Measurements from ENCODE around the gene SPINT2. TPM values are rescaled to one million over a fixed set of nuclear protein-coding genes. Genes with fewer than 3 reads are reported as not detected.
"Not testable (repeated sequence)": the region's sequence is repeated elsewhere in the genome, so short reads cannot be mapped to it uniquely, and the experiment has no call there.

SPINT2 gene
- total RNA-seq, 1 experiment from 2014 or later: 1,023 TPM

DNA sequence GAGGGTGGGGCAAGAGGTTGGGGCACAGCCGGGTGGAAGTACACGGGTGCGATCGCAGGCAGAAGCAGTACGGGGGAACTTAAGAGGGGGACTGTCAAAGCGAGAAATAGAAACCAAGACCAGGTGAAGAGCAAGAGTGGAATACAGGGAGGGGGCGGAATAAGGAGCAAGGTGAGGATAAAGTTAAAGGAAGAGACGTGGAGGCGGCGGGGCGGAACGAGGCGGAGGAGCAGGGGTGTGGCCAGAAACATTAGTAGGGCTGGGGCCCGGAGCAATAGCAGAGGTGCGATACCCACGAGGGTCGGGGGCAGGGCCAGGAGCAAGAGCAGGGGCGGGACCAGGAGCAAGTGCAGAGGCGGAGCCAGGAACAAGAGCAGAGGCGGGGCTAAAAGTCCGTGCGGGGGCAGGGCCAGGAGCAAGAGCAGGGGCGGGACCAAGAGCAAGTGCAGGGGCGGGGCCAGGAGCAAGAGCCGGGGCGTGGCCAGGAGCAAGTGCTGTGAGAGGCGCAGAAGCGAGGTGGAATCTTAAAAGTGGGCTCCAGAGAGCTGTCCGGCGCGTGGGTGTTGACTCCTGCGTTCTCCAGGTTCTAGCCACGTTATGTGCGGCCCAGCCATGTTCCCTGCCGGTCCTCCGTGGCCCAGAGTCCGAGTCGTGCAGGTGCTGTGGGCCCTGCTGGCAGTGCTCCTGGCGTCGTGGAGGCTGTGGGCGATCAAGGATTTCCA lies 72.4 kb downstream of the SPINT2 start:
- H3K36me3 Mint-ChIP-seq (ENCODE audit: insufficient read depth, unreplicated experiment): peaks cover 21% of the 10 kb centered on the region
- intact Hi-C loops (cut with micrococcal nuclease; ENCODE audit: unreplicated experiment): no loop called here
- BruUV-seq (replicated peaks): no TSS peak

DNA sequence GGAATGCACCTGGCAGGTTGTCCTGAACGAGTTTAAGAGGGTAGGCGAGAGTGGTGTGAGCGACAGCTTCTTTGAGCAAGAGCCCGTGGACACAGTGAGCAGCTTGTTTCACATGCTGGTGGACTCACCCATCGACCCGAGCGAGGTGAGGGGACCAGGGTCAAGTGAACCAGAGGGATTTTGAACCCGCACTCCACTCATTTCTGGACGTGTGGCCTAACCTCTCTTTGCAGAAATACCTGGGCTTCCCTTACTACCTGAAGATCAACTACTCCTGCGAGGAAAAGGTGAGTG lies 72.9 kb downstream of the SPINT2 start:
- no peak for DNase-seq
- H3K9me3 Mint-ChIP-seq (ENCODE audit: low read depth, unreplicated experiment): no peaks in the 10 kb centered on the region
- H3K4me1 Mint-ChIP-seq (ENCODE audit: low read depth, unreplicated experiment): peaks cover 19% of the 10 kb centered on the region
- CTCF ChIA-PET: interaction anchor here (0.5 kb wide), 1 partner anchor 317 kb away, joined by 3 read pairs; no protein-coding TSS in a partner anchor
- intact Hi-C loops (cut with micrococcal nuclease; ENCODE audit: unreplicated experiment): no loop called here
- no peaks in the 10 kb centered on the region for H3K27me3 Mint-ChIP-seq (ENCODE audit: unreplicated experiment)
- TF ChIP-seq, protein P1, sequence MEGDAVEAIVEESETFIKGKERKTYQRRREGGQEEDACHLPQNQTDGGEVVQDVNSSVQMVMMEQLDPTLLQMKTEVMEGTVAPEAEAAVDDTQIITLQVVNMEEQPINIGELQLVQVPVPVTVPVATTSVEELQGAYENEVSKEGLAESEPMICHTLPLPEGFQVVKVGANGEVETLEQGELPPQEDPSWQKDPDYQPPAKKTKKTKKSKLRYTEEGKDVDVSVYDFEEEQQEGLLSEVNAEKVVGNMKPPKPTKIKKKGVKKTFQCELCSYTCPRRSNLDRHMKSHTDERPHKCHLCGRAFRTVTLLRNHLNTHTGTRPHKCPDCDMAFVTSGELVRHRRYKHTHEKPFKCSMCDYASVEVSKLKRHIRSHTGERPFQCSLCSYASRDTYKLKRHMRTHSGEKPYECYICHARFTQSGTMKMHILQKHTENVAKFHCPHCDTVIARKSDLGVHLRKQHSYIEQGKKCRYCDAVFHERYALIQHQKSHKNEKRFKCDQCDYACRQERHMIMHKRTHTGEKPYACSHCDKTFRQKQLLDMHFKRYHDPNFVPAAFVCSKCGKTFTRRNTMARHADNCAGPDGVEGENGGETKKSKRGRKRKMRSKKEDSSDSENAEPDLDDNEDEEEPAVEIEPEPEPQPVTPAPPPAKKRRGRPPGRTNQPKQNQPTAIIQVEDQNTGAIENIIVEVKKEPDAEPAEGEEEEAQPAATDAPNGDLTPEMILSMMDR (IDR thresholded peaks at IDR 0.05; ENCODE audit: unreplicated experiment): no peak
- TSS peak; percentile 29 for BruUV-seq (replicated peaks)
- peak overlapping the region; percentile 79 for H3K27ac Mint-ChIP-seq (ENCODE audit: unreplicated experiment)
- H3K4me3 Mint-ChIP-seq (ENCODE audit: low read depth, unreplicated experiment): peak overlapping the region; percentile 88
- peaks cover 21% of the 10 kb centered on the region for H3K36me3 Mint-ChIP-seq (ENCODE audit: insufficient read depth, unreplicated experiment)

More for the DNA sequence above, 72.4 kb downstream of the SPINT2 start:
- peak; percentile 99 for DNase-seq
- no peaks in the 10 kb centered on the region for H3K27me3 Mint-ChIP-seq (ENCODE audit: unreplicated experiment)
- H3K9me3 Mint-ChIP-seq (ENCODE audit: low read depth, unreplicated experiment): no peaks in the 10 kb centered on the region
- CTCF ChIA-PET: interaction anchor here (0.5 to 1.2 kb wide), 3 partner anchors 73 to 317 kb away, joined by 3 to 22 read pairs (median 4); partner anchors contain the start of gene SPINT2
- H3K4me3 Mint-ChIP-seq (ENCODE audit: low read depth, unreplicated experiment): peak overlapping the region; percentile 88
- peaks cover 19% of the 10 kb centered on the region for H3K4me1 Mint-ChIP-seq (ENCODE audit: low read depth, unreplicated experiment)
- TF ChIP-seq, protein P1 (IDR thresholded peaks at IDR 0.05; ENCODE audit: unreplicated experiment): peak; percentile 8
- peak overlapping the region; percentile 79 for H3K27ac Mint-ChIP-seq (ENCODE audit: unreplicated experiment)

- H3K27ac Mint-ChIP-seq (ENCODE audit: unreplicated experiment); intact Hi-C loops (cut with micrococcal nuclease; ENCODE audit: unreplicated experiment); H3K4me3 Mint-ChIP-seq (ENCODE audit: low read depth, unreplicated experiment); DNase-seq; H3K9me3 Mint-ChIP-seq (ENCODE audit: low read depth, unreplicated experiment); H3K27me3 Mint-ChIP-seq (ENCODE audit: unreplicated experiment); BruUV-seq (replicated peaks); CTCF ChIA-PET: not testable (repeated sequence)
- H3K4me1 Mint-ChIP-seq (ENCODE audit: low read depth, unreplicated experiment): peaks cover 19% of the 10 kb centered on the region
- peaks cover 21% of the 10 kb centered on the region for H3K36me3 Mint-ChIP-seq (ENCODE audit: insufficient read depth, unreplicated experiment)
Measured at GRCh38 chr19:38339011-38339410, 74.6 kb downstream of the SPINT2 start.

DNA sequence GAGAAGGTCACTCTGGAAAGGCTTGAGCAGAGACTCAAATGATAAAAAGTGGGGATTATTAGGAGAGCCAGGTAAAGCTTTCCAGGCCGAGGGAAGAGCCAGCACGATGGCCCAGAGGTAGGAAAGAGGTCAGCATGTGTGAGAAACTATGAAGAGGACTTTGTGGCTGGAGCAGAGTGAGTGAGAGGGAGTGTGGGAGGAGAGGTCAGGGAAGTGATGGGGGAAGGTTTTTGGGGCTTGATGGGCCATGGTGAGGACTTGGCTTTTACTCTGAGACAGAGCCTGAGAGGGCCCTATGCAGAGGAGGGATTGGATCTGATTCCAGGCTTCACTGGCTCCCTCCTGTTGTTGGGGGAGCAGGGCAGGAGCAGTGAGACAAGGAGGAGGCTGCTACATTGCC lies 76.6 kb downstream of the SPINT2 start:
- Mint-ChIP-seq H3K4me1 (ENCODE audit: low read depth, unreplicated experiment) (peaks cover 19% of the 10 kb centered on the region), H3K27ac (ENCODE audit: unreplicated experiment) (no peak overlapping the region), H3K27me3 (ENCODE audit: unreplicated experiment) (no peaks in the 10 kb centered on the region), H3K9me3 (ENCODE audit: low read depth, unreplicated experiment) (no peaks in the 10 kb centered on the region), H3K36me3 (ENCODE audit: insufficient read depth, unreplicated experiment) (peaks cover 14% of the 10 kb centered on the region), H3K4me3 (ENCODE audit: low read depth, unreplicated experiment) (no peak overlapping the region)
- BruUV-seq (replicated peaks): no TSS peak
- DNase-seq: no peak
- intact Hi-C loops (cut with micrococcal nuclease; ENCODE audit: unreplicated experiment): no loop called here
- CTCF ChIA-PET: no interaction called here
- TF ChIP-seq, protein P1 (IDR thresholded peaks at IDR 0.05; ENCODE audit: unreplicated experiment): no peak

Other genes starting within 250 kb of the SPINT2 start
- gene DPF1, start 40.4 kb upstream of the SPINT2 start, total RNA-seq (2022): 1.0 and 1.5 TPM in 2 replicates
- gene PPP1R14A, start 8.2 kb upstream of the SPINT2 start, total RNA-seq (2022): 0.88 and 2.4 TPM in 2 replicates
- 189 and 234 TPM in 2 replicates for gene C19orf33, start 39.7 kb downstream of the SPINT2 start, total RNA-seq (2022)
- gene YIF1B, start 51.4 kb downstream of the SPINT2 start, total RNA-seq (2022): 45.0 and 45.4 TPM in 2 replicates
- 3.6 and 4.2 TPM in 2 replicates for gene KCNK6, start 55.3 kb downstream of the SPINT2 start, total RNA-seq (2022)
- gene CATSPERG, start 71.3 kb downstream of the SPINT2 start, total RNA-seq (2022): 9.7 and 11.9 TPM in 2 replicates
- 226 and 233 TPM in 2 replicates for gene PSMD8, start 110.0 kb downstream of the SPINT2 start, total RNA-seq (2022)
- gene GGN, start 123.5 kb downstream of the SPINT2 start, total RNA-seq (2022): 0.40 and 0.64 TPM in 2 replicates
- gene SPRED3, start 124.1 kb downstream of the SPINT2 start, total RNA-seq (2022): 3.4 and 5.4 TPM in 2 replicates
- gene FAM98C, start 138.5 kb downstream of the SPINT2 start, total RNA-seq (2022): 31.4 and 32.8 TPM in 2 replicates
- gene RASGRP4, start 161.6 kb downstream of the SPINT2 start, total RNA-seq (2022): not detected in 2 replicates
- gene RYR1, start 169.1 kb downstream of the SPINT2 start, total RNA-seq (2022): 1.4 and 1.5 TPM in 2 replicates